HepG2 (cell line): ENCODE data around the gene LOXL4.

ENCODE experiments used
- EP300 ChIP-seq, 3 experiments: sonication (generic) in 1 of 3; formaldehyde crosslinking in 1 of 3; IDR thresholded peaks; 2 replicates each; pipeline versions ENCODE4 v1.5.1 to v1.6.1; 2011 to 2020; ENCODE audit warnings: low read depth in 2 of 3, low read length in 2 of 3, borderline replicate concordance in 1 of 3, improper control_type of control experiment in 1 of 3, mild to moderate bottlenecking in 1 of 3, missing genetic modification reagents in 1 of 3, moderate library complexity in 1 of 3
- MYC ChIP-seq: sonication (generic); formaldehyde crosslinking; IDR thresholded peaks from 2 replicates; pipeline ENCODE4 v1.9.0; 2021; ENCODE audit warnings: missing genetic modification reagents, borderline replicate concordance
- NFE2L2 ChIP-seq: fragments of 150-350 bp; IDR thresholded peaks from 2 replicates; pipeline ENCODE4 v1.6.1; 2014; ENCODE audit warnings: low read length
- RAD21 ChIP-seq: fragments of 450-650 bp; formaldehyde crosslinking; IDR thresholded peaks from 2 replicates; pipeline ENCODE4 v1.5.0; 2020; ENCODE audit warnings: mild to moderate bottlenecking
- ZNF160 ChIP-seq: sonication (generic); formaldehyde crosslinking; IDR thresholded peaks from 2 replicates; pipeline ENCODE4 v1.8.0; 2022; ENCODE audit warnings: mild to moderate bottlenecking, inconsistent platforms, missing genetic modification reagents
- ZNF629 ChIP-seq: sonication (generic); formaldehyde crosslinking; conservative IDR thresholded peaks from 2 replicates; pipeline ENCODE4 v1.5.0; 2020; ENCODE audit warnings: missing genetic modification reagents
- ZNF652 ChIP-seq: IDR thresholded peaks from 2 replicates; pipeline ENCODE4 v1.6.1; 2016; ENCODE audit warnings: low read depth, borderline replicate concordance
- TF ChIP-seq, protein P1 (sequence below): IDR thresholded peaks from 2 replicates; pipeline ENCODE4 v1.6.1; 2012; ENCODE audit warnings: low read length, improper control_type of control experiment
- TF ChIP-seq, protein P2 (sequence below): sonication (generic); formaldehyde crosslinking; IDR thresholded peaks from 2 replicates; pipeline ENCODE4 v1.4.0; 2020; ENCODE audit warnings: missing genetic modification reagents; ENCODE audit errors: not compliant biosample characterization

- no peak for TF ChIP-seq ZNF160 (CRISPR knock-in tag)
- TF ChIP-seq MYC (CRISPR knock-in tag): no peak
- TF ChIP-seq, protein P1, sequence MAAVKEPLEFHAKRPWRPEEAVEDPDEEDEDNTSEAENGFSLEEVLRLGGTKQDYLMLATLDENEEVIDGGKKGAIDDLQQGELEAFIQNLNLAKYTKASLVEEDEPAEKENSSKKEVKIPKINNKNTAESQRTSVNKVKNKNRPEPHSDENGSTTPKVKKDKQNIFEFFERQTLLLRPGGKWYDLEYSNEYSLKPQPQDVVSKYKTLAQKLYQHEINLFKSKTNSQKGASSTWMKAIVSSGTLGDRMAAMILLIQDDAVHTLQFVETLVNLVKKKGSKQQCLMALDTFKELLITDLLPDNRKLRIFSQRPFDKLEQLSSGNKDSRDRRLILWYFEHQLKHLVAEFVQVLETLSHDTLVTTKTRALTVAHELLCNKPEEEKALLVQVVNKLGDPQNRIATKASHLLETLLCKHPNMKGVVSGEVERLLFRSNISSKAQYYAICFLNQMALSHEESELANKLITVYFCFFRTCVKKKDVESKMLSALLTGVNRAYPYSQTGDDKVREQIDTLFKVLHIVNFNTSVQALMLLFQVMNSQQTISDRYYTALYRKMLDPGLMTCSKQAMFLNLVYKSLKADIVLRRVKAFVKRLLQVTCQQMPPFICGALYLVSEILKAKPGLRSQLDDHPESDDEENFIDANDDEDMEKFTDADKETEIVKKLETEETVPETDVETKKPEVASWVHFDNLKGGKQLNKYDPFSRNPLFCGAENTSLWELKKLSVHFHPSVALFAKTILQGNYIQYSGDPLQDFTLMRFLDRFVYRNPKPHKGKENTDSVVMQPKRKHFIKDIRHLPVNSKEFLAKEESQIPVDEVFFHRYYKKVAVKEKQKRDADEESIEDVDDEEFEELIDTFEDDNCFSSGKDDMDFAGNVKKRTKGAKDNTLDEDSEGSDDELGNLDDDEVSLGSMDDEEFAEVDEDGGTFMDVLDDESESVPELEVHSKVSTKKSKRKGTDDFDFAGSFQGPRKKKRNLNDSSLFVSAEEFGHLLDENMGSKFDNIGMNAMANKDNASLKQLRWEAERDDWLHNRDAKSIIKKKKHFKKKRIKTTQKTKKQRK: no peak
- no peak for TF ChIP-seq NFE2L2
- TF ChIP-seq ZNF629 (CRISPR knock-in tag): no peak
- TF ChIP-seq, protein P2, sequence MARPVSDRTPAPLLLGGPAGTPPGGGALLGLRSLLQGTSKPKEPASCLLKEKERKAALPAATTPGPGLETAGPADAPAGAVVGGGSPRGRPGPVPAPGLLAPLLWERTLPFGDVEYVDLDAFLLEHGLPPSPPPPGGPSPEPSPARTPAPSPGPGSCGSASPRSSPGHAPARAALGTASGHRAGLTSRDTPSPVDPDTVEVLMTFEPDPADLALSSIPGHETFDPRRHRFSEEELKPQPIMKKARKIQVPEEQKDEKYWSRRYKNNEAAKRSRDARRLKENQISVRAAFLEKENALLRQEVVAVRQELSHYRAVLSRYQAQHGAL (CRISPR knock-in tag): no peak
- TF ChIP-seq ZNF652 (CRISPR knock-in tag): no peak
- no peak for TF ChIP-seq RAD21 (CRISPR knock-in tag)
- no peak for TF ChIP-seq EP300 (IDR thresholded peaks at IDR 0.05; ENCODE audit: low read depth in 2 of 2, low read length in 2 of 2)
- TF ChIP-seq EP300 (CRISPR knock-in tag; IDR thresholded peaks at IDR 0.05; ENCODE audit: borderline replicate concordance): no peak
Observed at GRCh38 chr10:98260752-98261151, 7.2 kb downstream of the LOXL4 start.
